ENCODE results near the gene HELT. TPM values are rescaled to one million over a fixed set of nuclear protein-coding genes. Genes with fewer than 3 reads are reported as not detected.

Gene HELT
- total RNA-seq, 4 donors from 2014 or later, result not detected

GRCh38 chr4:185053746-185054145, 35.5 kb downstream of the HELT start:
- DNase-seq (ENCODE audit: low spot score in 2 of 2), result no peak
- H3K9me3 ChIP-seq, result no peaks in the 10 kb centered on the region
- TF ChIP-seq EP300 (IDR thresholded peaks at IDR 0.05), result no peak
- TF ChIP-seq, protein P1, sequence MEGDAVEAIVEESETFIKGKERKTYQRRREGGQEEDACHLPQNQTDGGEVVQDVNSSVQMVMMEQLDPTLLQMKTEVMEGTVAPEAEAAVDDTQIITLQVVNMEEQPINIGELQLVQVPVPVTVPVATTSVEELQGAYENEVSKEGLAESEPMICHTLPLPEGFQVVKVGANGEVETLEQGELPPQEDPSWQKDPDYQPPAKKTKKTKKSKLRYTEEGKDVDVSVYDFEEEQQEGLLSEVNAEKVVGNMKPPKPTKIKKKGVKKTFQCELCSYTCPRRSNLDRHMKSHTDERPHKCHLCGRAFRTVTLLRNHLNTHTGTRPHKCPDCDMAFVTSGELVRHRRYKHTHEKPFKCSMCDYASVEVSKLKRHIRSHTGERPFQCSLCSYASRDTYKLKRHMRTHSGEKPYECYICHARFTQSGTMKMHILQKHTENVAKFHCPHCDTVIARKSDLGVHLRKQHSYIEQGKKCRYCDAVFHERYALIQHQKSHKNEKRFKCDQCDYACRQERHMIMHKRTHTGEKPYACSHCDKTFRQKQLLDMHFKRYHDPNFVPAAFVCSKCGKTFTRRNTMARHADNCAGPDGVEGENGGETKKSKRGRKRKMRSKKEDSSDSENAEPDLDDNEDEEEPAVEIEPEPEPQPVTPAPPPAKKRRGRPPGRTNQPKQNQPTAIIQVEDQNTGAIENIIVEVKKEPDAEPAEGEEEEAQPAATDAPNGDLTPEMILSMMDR (IDR thresholded peaks at IDR 0.05), result no peak
- no peak for TF ChIP-seq POLR2A (IDR thresholded peaks at IDR 0.05)
- 89 to 94% methylated on average over 14 of the region's 14 CpGs for WGBS, 2 donors
- no peaks in the 10 kb centered on the region for H3K4me1 ChIP-seq
- no peak overlapping the region for H3K27ac ChIP-seq
- H3K36me3 ChIP-seq, result no peaks in the 10 kb centered on the region
- no peaks in the 10 kb centered on the region for H3K27me3 ChIP-seq
- H3K4me3 ChIP-seq, result no peak overlapping the region

- Histone ChIP-seq H3K27ac (no peak overlapping the region), H3K9me3 (no peaks in the 10 kb centered on the region), H3K4me3 (no peak overlapping the region), H3K27me3 (no peaks in the 10 kb centered on the region), H3K36me3 (no peaks in the 10 kb centered on the region), H3K4me1 (no peaks in the 10 kb centered on the region)
- 84% methylated on average over 5 of the region's 5 CpGs for WGBS, 2 donors
- no peak for DNase-seq (ENCODE audit: low spot score in 2 of 2)
- TF ChIP-seq POLR2A (IDR thresholded peaks at IDR 0.05) (no peak), EP300 (IDR thresholded peaks at IDR 0.05) (no peak)
- TF ChIP-seq, protein P1 (IDR thresholded peaks at IDR 0.05), result no peak
Measured at GRCh38 chr4:185054272-185054671, 36.0 kb downstream of the HELT start.

GRCh38 chr4:185054886-185055285, 36.6 kb downstream of the HELT start:
- H3K4me1 ChIP-seq, result no peaks in the 10 kb centered on the region
- no peaks in the 10 kb centered on the region for H3K27me3 ChIP-seq
- H3K27ac ChIP-seq, result no peak overlapping the region
- whole genome bisulfite sequencing, 2 donors, result 45 to 48% methylated on average over 7 of the region's 7 CpGs
- H3K4me3 ChIP-seq, result no peak overlapping the region
- no peak for TF ChIP-seq EP300 (IDR thresholded peaks at IDR 0.05)
- TF ChIP-seq, protein P1 (IDR thresholded peaks at IDR 0.05), result no peak
- no peak for TF ChIP-seq POLR2A (IDR thresholded peaks at IDR 0.05)
- DNase-seq (ENCODE audit: low spot score in 2 of 2), result no peak
- no peaks in the 10 kb centered on the region for H3K36me3 ChIP-seq
- no peaks in the 10 kb centered on the region for H3K9me3 ChIP-seq

- no peak overlapping the region for H3K4me3 ChIP-seq
- no peaks in the 10 kb centered on the region for H3K9me3 ChIP-seq
- no peaks in the 10 kb centered on the region for H3K36me3 ChIP-seq
- 73 to 75% methylated on average over 3 of the region's 3 CpGs for WGBS, 2 donors
- no peaks in the 10 kb centered on the region for H3K4me1 ChIP-seq
- no peak for TF ChIP-seq EP300 (IDR thresholded peaks at IDR 0.05)
- TF ChIP-seq POLR2A (IDR thresholded peaks at IDR 0.05), result no peak
- TF ChIP-seq, protein P1 (IDR thresholded peaks at IDR 0.05), result no peak
- no peak for DNase-seq (ENCODE audit: low spot score in 2 of 2)
- H3K27me3 ChIP-seq, result no peaks in the 10 kb centered on the region
- no peak overlapping the region for H3K27ac ChIP-seq
Measured at GRCh38 chr4:185061610-185062009, 43.3 kb downstream of the HELT start.

GRCh38 chr4:185062606-185063005, 44.3 kb downstream of the HELT start:
- Histone ChIP-seq H3K27ac (no peak overlapping the region), H3K9me3 (no peaks in the 10 kb centered on the region), H3K4me3 (no peak overlapping the region), H3K4me1 (no peaks in the 10 kb centered on the region), H3K27me3 (no peaks in the 10 kb centered on the region), H3K36me3 (no peaks in the 10 kb centered on the region)
- DNase-seq (ENCODE audit: low spot score in 2 of 2), result no peak
- 86 to 94% methylated on average over 12 of the region's 12 CpGs for WGBS, 2 donors
- no peak for TF ChIP-seq EP300 (IDR thresholded peaks at IDR 0.05)
- TF ChIP-seq, protein P1 (IDR thresholded peaks at IDR 0.05), result no peak
- TF ChIP-seq POLR2A (IDR thresholded peaks at IDR 0.05), result no peak
